Transverse colon (tissue), 4 donors: Measurements from ENCODE around the gene SKA2. TPM values are rescaled to one million over a fixed set of nuclear protein-coding genes. Genes with fewer than 3 reads are reported as not detected.

Experiments
- DNase-seq: peaks from one replicate; pipeline ENCODE4 v3.0.0-alpha.2; 2019
- H3K27ac ChIP-seq, 4 donors: fragments of 200-600 bp; sonication (generic); 2 replicates each; pipeline ENCODE4 v1.5.1; 2016 to 2018; ENCODE audit warnings: inconsistent platforms in 4 of 4
- H3K27me3 ChIP-seq: fragments of 200-600 bp; sonication (generic); 2 replicates; pipeline ENCODE4 v1.5.1; 2017; ENCODE audit warnings: inconsistent platforms
- H3K36me3 ChIP-seq, 4 donors: fragments of 200-600 bp; sonication (generic); 2 replicates each; pipeline ENCODE4 v1.5.1; 2017 to 2019; ENCODE audit warnings: inconsistent platforms in 4 of 4
- H3K4me1 ChIP-seq, 4 donors: fragments of 200-600 bp; sonication (generic); 2 replicates each; pipeline ENCODE4 v1.5.1; 2017 to 2020; ENCODE audit warnings: inconsistent platforms in 4 of 4
- H3K4me3 ChIP-seq, 4 donors: fragments of 200-600 bp; sonication (generic); 1 replicate in 1 of 4; 2 replicates in 3 of 4; pipeline versions ENCODE4 v1.5.1 to v1.6.1; 2017 to 2019; ENCODE audit warnings: inconsistent platforms in 4 of 4
- H3K9me3 ChIP-seq, 2 donors: fragments of 200-600 bp; sonication (generic); 2 replicates each; pipeline ENCODE4 v1.5.1; 2017 to 2019; ENCODE audit warnings: inconsistent platforms in 2 of 2
- EP300 ChIP-seq: sonication (generic); formaldehyde crosslinking; IDR thresholded peaks from one replicate; pipeline ENCODE4 v1.6.1; 2017; ENCODE audit warnings: antibody characterized with exemption, low read depth
- POLR2A ChIP-seq: fragments of 450-650 bp; IDR thresholded peaks from one replicate; pipeline ENCODE4 v1.6.1; 2016; ENCODE audit warnings: antibody characterized with exemption, mild to moderate bottlenecking, moderate library complexity
- POLR2AphosphoS5 ChIP-seq, 3 donors: sonication (generic); formaldehyde crosslinking; IDR thresholded peaks; one replicate each; pipeline ENCODE4 v1.6.1; 2016; ENCODE audit warnings: antibody characterized with exemption in 3 of 3
- WGBS, 2 donors: methylation state at CpG; one replicate each; pipeline ENCODE4 v1.1.5; 2018; ENCODE audit warnings: low coverage in 1 of 2; 5-methylcytosine and 5-hydroxymethylcytosine counted together
- in situ Hi-C, 4 donors: fragments of 200-750 bp; cut with MboI; loops; one replicate each; pipeline versions ENCODE4 v1.15.0 to v1.15.1; 2017; ENCODE audit warnings: low sequenced_read_pairs in 3 of 4, low pct_ligation_motif_present in 1 of 4, low pct_unique_long_range_greater_than_20kb in 1 of 4
- intact Hi-C: fragments of 100-400 bp; cut with DNase I; formaldehyde crosslinking; loops from one replicate; pipeline ENCODE4 v1.15.1; 2023; ENCODE audit warnings: low total_unique reads
- total RNA-seq, 4 donors: library from RNA; depleted of rRNA; stranded (reverse); fragments of >200 nt; gene quantifications; one replicate each; pipeline ENCODE4 v1.1.0, GENCODE V29; 2016
- TF ChIP-seq, protein P1 (sequence below), 5 experiments: fragments of 200-600 bp in 3 of 5; fragments of 450-650 bp in 2 of 5; sonication (generic) in 3 of 5; IDR thresholded peaks; 1 replicate in 2 of 5; 2 replicates in 3 of 5; pipeline ENCODE4 v1.5.1; 2016 to 2017; ENCODE audit warnings: antibody characterized with exemption in 5 of 5, inconsistent platforms in 3 of 5, mild to moderate bottlenecking in 2 of 5, moderate library complexity in 1 of 5

Gene SKA2
- total RNA-seq, 4 donors from 2014 or later = 11.9 to 40.3 (median 22.3) TPM

DNA sequence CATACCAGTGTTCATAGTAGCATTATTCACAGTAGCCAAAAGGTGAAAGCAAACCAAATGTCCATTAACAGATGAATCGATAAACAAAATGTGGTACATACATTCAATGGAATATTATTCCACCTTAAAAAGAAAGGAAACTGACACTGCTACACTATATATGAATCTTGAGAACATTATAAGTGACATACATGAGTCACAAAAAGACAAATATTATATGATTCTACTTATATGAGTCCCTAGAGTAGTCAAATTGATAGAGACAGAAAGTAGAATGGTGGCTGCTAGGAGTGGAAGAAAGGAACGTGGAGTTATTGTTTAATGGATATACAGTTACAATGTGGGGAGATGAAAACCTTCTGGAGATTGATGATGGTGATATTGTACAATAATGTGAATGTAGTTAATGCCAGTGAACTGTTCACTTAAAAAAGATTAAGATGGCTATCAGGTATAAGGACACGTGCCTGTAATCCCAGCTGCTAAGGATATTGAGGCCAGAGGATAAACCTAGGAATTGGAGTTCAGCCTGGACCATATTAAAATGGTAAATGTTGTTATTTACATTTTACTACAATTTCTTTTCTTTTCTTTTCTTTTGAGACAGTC is 28.1 kb downstream of the SKA2 start:
- no peaks in the 10 kb centered on the region for H3K4me1 ChIP-seq
- H3K27me3 ChIP-seq = no peaks in the 10 kb centered on the region
- no peaks in the 10 kb centered on the region for H3K36me3 ChIP-seq
- no peak for DNase-seq
- 56 to 64% methylated on average over 3 of the region's 3 CpGs for WGBS, 2 donors
- no peak overlapping the region for H3K4me3 ChIP-seq
- TF ChIP-seq EP300 (no peak), POLR2A (no peak), POLR2AphosphoS5 (IDR thresholded peaks at IDR 0.05) (no peak)
- TF ChIP-seq, protein P1, sequence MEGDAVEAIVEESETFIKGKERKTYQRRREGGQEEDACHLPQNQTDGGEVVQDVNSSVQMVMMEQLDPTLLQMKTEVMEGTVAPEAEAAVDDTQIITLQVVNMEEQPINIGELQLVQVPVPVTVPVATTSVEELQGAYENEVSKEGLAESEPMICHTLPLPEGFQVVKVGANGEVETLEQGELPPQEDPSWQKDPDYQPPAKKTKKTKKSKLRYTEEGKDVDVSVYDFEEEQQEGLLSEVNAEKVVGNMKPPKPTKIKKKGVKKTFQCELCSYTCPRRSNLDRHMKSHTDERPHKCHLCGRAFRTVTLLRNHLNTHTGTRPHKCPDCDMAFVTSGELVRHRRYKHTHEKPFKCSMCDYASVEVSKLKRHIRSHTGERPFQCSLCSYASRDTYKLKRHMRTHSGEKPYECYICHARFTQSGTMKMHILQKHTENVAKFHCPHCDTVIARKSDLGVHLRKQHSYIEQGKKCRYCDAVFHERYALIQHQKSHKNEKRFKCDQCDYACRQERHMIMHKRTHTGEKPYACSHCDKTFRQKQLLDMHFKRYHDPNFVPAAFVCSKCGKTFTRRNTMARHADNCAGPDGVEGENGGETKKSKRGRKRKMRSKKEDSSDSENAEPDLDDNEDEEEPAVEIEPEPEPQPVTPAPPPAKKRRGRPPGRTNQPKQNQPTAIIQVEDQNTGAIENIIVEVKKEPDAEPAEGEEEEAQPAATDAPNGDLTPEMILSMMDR (IDR thresholded peaks at IDR 0.05) = no peak
- intact Hi-C loops = no loop called here
- H3K9me3 ChIP-seq = no peaks in the 10 kb centered on the region
- in situ Hi-C loops = no loop called here
- no peak overlapping the region for H3K27ac ChIP-seq

DNA sequence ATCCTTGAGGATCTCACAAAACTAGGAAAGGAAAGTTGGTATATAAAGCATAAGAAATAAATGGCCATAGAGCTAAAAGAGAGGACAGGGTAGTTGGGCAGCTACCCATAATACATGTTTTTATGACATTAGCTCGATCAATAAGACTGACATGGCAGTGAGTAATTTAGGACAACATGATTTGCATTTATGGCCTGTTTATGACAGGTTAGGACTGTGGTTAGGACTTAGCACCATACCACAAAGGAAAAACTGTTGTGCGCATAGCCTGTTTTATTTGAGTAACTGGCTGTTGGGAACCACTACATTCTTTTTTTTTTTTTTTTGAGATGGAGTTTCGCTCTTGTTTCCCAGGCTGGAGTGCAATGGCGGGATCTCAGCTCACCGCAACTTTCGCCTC is 30.3 kb downstream of the SKA2 start:
- in situ Hi-C loops (no loop called here), intact Hi-C loops (no loop called here)
- Histone ChIP-seq H3K27me3 (no peaks in the 10 kb centered on the region), H3K27ac (no peak overlapping the region), H3K4me3 (no peak overlapping the region), H3K36me3 (peaks cover 0 to 7% (median 0%) of the 10 kb centered on the region in 4 donors), H3K9me3 (no peaks in the 10 kb centered on the region), H3K4me1 (no peaks in the 10 kb centered on the region)
- no peak for DNase-seq
- no peak for TF ChIP-seq EP300
- peak in 1 of 3 donors; percentile 20 for TF ChIP-seq POLR2AphosphoS5 (IDR thresholded peaks at IDR 0.05)
- 67 to 83% methylated on average over 6 of the region's 6 CpGs for WGBS, 2 donors

DNA sequence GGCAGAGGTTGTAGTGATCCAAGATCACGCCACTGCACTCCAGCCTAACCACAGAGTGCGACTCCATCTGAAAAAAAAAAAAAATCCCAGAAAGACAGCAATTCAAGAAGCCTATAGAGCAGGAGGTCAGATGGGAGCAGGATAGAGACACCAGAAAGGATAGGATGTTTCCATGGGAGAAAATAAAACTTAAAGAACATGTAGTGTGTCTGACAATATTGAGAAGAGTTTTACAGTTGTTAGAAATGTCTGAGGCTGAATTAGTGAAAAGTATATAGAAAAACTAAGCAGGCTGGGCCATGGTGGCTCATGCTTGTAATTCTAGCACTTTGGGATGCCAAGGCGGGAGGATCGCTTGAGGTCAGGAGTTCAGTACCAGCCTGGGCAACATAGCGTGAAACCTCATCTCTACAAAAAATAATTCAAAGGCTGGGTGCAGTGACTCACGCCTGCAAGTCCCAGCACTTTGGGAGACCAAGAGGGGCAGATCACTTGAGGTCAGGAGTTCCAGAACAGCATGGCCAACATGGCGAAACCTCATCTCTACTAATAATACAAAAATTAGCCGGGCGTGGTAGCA is 33.0 kb downstream of the SKA2 start:
- Histone ChIP-seq H3K27me3 (no peaks in the 10 kb centered on the region), H3K4me1 (no peaks in the 10 kb centered on the region), H3K9me3 (no peaks in the 10 kb centered on the region), H3K4me3 (no peak overlapping the region), H3K27ac (no peak overlapping the region), H3K36me3 (peaks cover 0 to 7% (median 0%) of the 10 kb centered on the region in 4 donors)
- TF ChIP-seq, protein P1 (IDR thresholded peaks at IDR 0.05) = no peak
- TF ChIP-seq EP300 = no peak
- no peak for TF ChIP-seq POLR2A
- TF ChIP-seq POLR2AphosphoS5 (IDR thresholded peaks at IDR 0.05) = no peak
- in situ Hi-C loops (no loop called here), intact Hi-C loops (no loop called here)
- 95 to 100% methylated on average over 2 to 9 of the region's 9 CpGs for WGBS, 2 donors
- DNase-seq = no peak

DNA sequence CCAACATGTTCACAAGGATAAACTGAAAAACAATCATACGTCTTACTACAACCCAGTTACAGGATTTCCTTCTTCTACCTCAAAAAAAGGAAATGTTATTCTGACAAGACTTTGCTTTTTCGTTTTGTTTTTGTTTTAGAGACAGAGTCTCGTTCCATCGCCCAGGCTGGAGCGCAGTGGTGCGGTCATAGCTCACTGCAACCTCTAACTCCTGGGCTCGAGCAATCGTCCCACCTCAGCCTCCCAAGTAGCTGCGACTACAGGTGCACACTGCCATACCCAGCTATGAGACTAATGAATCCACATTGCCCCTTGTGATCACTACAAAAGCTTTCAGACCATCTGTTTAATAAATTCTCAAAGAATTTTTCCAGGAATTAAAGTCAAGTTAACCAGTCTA is 39.5 kb downstream of the SKA2 start:
- DNase-seq = no peak
- H3K27ac ChIP-seq = no peak overlapping the region
- H3K9me3 ChIP-seq = no peaks in the 10 kb centered on the region
- H3K27me3 ChIP-seq = no peaks in the 10 kb centered on the region
- H3K4me3 ChIP-seq = no peak overlapping the region
- no peaks in the 10 kb centered on the region for H3K4me1 ChIP-seq
- intact Hi-C loops (no loop called here), in situ Hi-C loops (no loop called here)
- 91 to 99% methylated on average over 9 of the region's 9 CpGs for WGBS, 2 donors
- TF ChIP-seq, protein P1 (IDR thresholded peaks at IDR 0.05) = no peak
- TF ChIP-seq POLR2A = no peak
- TF ChIP-seq EP300 = no peak
- no peak for TF ChIP-seq POLR2AphosphoS5 (IDR thresholded peaks at IDR 0.05)
- peaks cover 0 to 6% (median under 1%) of the 10 kb centered on the region in 4 donors for H3K36me3 ChIP-seq
